Skeletal muscle tissue (tissue), 4 donors: Measurements from ENCODE around the gene KRTAP5-3. TPM values are rescaled to one million over a fixed set of nuclear protein-coding genes. Genes with fewer than 3 reads are reported as not detected.
"Not testable (repeated sequence)": the region's sequence is repeated elsewhere in the genome, so short reads cannot be mapped to it uniquely, and the experiment has no call there.

Experiments
- H3K27ac ChIP-seq: one replicate; pipeline ENCODE4 v1.7.0; 2013; ENCODE audit warnings: mild to moderate bottlenecking, low read depth, low read length, inconsistent platforms
- H3K27me3 ChIP-seq, 3 donors: one replicate each; pipeline ENCODE4 v1.7.0; 2013; ENCODE audit warnings: low read length in 3 of 3; ENCODE audit not compliant: control insufficient read depth in 3 of 3, insufficient read depth in 3 of 3
- H3K36me3 ChIP-seq, 3 donors: one replicate each; pipeline ENCODE4 v1.7.0; 2013; ENCODE audit warnings: low read length in 3 of 3; ENCODE audit not compliant: control insufficient read depth in 3 of 3, insufficient read depth in 3 of 3
- H3K4me1 ChIP-seq, 3 donors: one replicate each; pipeline ENCODE4 v1.7.0; 2013; ENCODE audit warnings: low read length in 3 of 3, mild to moderate bottlenecking in 3 of 3; ENCODE audit not compliant: control insufficient read depth in 3 of 3, insufficient read depth in 3 of 3
- H3K4me3 ChIP-seq, 3 donors: one replicate each; pipeline ENCODE4 v1.7.0; 2013; ENCODE audit warnings: low read length in 3 of 3
- H3K9ac ChIP-seq, 3 donors: one replicate each; pipeline ENCODE4 v1.7.0; 2013; ENCODE audit warnings: low read length in 3 of 3, mild to moderate bottlenecking in 3 of 3, moderate library complexity in 2 of 3, low read depth in 1 of 3
- H3K9me3 ChIP-seq, 3 donors: one replicate each; pipeline ENCODE4 v1.7.0; 2013; ENCODE audit warnings: low read length in 3 of 3; ENCODE audit not compliant: control insufficient read depth in 3 of 3
- total RNA-seq: library from RNA; depleted of rRNA; stranded (reverse); fragments of >200 nt; gene quantifications from one replicate; pipeline ENCODE4 v1.2.3, GENCODE V29; 2014
- donor health status: Osteomylitis.

Gene KRTAP5-3
- total RNA-seq, 1 donor from 2014 or later: not detected

DNA sequence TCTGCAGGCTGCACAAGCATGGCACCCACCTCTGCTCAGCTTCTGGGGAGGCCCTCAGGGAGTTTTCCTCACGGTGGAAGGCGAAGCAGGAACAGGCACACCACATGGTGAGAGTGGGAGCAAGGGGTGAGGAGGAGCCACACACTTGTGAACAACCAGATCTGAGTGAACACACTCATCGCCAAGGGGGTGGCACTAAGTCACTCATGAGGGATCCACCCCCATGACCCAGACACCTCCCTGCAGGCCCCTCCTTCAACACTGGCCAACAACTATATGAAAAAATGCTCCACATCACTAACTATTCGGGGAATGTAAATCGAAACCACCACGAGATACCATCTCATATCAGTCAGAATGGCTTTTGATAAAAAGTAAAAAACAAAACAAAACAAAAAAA is 9.4 kb downstream of the KRTAP5-3 start:
- Histone ChIP-seq H3K9me3 (no peaks in the 10 kb centered on the region), H3K4me1 (peaks cover 0 to 5% (median 0%) of the 10 kb centered on the region in 3 donors), H3K36me3 (no peaks in the 10 kb centered on the region), H3K9ac (no peak overlapping the region), H3K27me3 (peaks cover 8 to 19% (median 10%) of the 10 kb centered on the region in 3 donors), H3K27ac (no peak overlapping the region), H3K4me3 (no peak overlapping the region)

DNA sequence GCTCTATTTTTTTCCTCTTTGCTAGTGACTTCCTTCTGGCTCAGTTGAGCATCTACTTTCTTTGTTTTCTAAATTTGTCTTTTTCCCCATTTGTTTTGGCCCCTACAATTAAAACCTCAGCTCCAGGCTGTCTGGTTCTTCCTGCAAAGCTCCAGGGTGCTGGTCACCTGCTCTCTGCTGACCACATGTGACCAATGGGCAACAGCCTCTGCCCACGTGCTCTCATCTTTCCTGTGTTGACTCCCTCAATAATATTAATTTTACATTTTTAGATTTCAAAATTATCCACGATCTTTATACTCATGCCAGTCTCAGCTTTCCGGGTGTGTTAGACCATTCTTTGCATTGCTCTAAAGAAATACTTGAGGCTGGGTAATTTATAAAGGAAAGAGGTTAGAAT is 9.9 kb downstream of the KRTAP5-3 start:
- H3K27me3 ChIP-seq: peaks cover 10 to 19% (median 12%) of the 10 kb centered on the region in 3 donors

DNA sequence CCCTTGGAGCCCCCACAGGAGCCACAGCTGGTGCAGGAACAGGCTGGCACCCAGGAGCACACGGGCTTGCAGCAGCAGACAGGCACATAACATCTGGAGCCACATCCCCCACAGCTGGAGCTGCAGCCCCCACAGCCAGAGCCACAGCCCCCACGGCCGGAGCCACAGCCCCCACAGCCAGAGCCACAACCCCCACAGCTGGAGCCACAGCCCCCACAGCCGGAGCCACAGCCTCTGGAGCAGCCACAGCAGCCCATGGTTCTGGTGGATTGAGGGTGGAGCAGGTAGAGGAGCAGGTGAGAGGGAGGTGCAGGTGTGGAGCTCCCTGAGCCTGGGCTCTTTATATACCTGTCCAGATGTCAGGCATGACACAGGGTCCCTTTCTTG is 10.3 kb downstream of the KRTAP5-3 start, which contains the start of gene KRTAP5-2:
Gene KRTAP5-2, minus strand, starts transcription at position 301 of the 387 bp plus-strand sequence. Its CDS starts 44 bp downstream, at position 257.
- H3K27me3 ChIP-seq: peaks cover 10 to 15% (median 10%) of the 10 kb centered on the region in 3 donors
- peaks cover 0 to 5% (median 0%) of the 10 kb centered on the region in 3 donors for H3K4me1 ChIP-seq
- no peaks in the 10 kb centered on the region for H3K36me3 ChIP-seq
- H3K27ac ChIP-seq: no peak within 1 kb of the TSS
- no peak within 1 kb of the TSS for H3K4me3 ChIP-seq
- H3K9me3 ChIP-seq: no peaks in the 10 kb centered on the region
- H3K9ac ChIP-seq: no peak within 1 kb of the TSS

More for the DNA sequence above, 9.9 kb downstream of the KRTAP5-3 start:
- not testable (repeated sequence) for H3K4me1 ChIP-seq, H3K27ac ChIP-seq, H3K9ac ChIP-seq, H3K9me3 ChIP-seq, H3K36me3 ChIP-seq, H3K4me3 ChIP-seq

- Histone ChIP-seq H3K4me3 (no peak overlapping the region), H3K36me3 (no peaks in the 10 kb centered on the region), H3K27me3 (peaks cover 9 to 14% (median 10%) of the 10 kb centered on the region in 3 donors)
Observed at GRCh38 chr11:1597331-1597993, 10.8 kb downstream of the KRTAP5-3 start.

DNA sequence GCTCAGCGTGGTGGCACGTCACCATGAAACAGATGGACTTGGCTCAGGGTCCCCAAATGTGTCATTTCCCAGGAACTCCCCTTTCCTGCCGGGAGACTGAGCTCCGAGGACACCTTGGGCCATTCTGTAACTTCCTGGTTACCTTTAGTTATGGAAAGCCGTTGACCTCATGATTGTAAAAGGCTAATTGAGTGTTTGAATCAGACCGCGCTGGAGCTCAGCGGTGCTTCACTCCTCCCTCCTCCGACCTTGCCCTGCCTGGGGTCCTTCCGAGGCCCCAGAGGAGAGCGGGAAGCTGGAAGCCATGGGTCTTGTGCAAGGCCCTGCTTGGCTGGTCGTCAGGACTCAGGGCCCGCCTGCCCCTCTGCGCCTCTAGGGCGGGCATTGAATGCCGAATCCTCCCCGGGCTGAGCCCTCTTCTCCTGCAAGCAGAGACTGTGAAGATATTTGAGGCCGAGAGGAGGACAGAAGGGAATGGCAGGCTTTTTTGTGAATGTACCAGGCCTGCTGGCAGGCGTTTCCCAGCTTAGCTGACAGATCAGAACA is 11.6 kb downstream of the KRTAP5-3 start:
- not testable (repeated sequence) for H3K4me1 ChIP-seq, H3K36me3 ChIP-seq, H3K9me3 ChIP-seq, H3K9ac ChIP-seq, H3K27ac ChIP-seq, H3K4me3 ChIP-seq
- peaks cover 4 to 14% (median 10%) of the 10 kb centered on the region in 3 donors for H3K27me3 ChIP-seq

More at GRCh38 chr11:1597331-1597993, 10.8 kb downstream of the KRTAP5-3 start:
- Histone ChIP-seq H3K9me3 (no peaks in the 10 kb centered on the region), H3K27ac (no peak overlapping the region), H3K4me1 (peaks cover 0 to 5% (median 0%) of the 10 kb centered on the region in 3 donors), H3K9ac (no peak overlapping the region)

DNA sequence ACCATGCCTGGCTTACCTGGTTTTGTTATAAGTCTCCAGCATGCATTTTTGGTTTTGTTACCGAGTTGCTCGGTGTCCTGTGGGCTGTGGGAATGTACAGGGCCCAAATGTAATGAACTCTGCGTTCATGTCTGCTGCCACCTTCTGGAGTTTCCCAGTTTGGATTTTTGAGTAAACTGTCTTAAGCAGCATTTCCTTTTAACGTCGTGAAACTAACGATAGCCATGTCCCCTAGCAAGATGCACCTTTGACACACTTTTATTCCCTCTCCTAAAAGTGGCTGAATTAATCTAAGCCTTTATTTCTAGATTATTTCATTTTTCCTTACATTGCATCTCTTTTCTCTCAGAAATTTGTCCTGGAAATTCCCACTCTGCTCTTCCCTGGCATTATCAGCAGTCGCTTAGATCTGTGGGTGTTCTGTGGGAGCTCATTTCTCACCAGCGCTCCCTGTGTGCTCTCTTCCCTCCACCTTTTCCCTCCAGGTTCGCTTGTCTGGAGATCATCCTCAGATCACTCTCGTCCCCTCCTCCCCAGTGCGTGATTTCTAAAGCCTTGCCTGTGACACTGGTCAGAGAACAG is 12.2 kb downstream of the KRTAP5-3 start:
- H3K36me3 ChIP-seq, H3K9ac ChIP-seq, H3K4me1 ChIP-seq, H3K9me3 ChIP-seq, H3K27ac ChIP-seq, H3K4me3 ChIP-seq: not testable (repeated sequence)
- peaks cover 4 to 14% (median 10%) of the 10 kb centered on the region in 3 donors for H3K27me3 ChIP-seq

- H3K4me1 ChIP-seq: peaks cover 5 to 16% (median 16%) of the 10 kb centered on the region in 3 donors
- no peak overlapping the region for H3K4me3 ChIP-seq
- no peaks in the 10 kb centered on the region for H3K36me3 ChIP-seq
- no peak overlapping the region for H3K27ac ChIP-seq
- no peaks in the 10 kb centered on the region for H3K9me3 ChIP-seq
- no peak overlapping the region for H3K9ac ChIP-seq
- peaks cover 4 to 13% (median 9%) of the 10 kb centered on the region in 3 donors for H3K27me3 ChIP-seq
Observed at GRCh38 chr11:1592628-1593027, 15.6 kb downstream of the KRTAP5-3 start.

DNA sequence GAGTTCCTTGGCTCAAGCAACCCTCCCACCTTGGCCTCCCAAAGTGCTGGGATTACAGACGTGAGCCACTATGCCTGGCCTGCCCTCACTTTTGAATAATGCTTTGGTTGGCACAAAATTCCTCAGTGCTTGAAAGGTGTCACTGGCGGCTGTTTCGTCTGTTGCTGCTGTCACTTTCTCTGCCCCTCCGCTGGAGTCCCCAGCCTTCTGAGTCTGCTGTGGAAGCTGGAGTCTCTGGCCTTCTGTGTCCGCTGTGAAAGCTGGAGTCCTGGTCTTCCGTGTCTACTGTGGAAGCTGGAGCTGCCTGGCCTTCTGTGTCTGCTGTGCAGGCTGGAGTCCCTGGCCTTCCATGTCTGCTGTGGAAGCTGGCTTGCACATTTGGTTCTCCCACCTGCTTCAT is 18.3 kb downstream of the KRTAP5-3 start:
- Histone ChIP-seq H3K4me3 (no peak overlapping the region), H3K9ac (no peak overlapping the region), H3K27me3 (peaks cover 0 to 5% (median 4%) of the 10 kb centered on the region in 3 donors), H3K9me3 (no peaks in the 10 kb centered on the region), H3K27ac (no peak overlapping the region), H3K36me3 (no peaks in the 10 kb centered on the region), H3K4me1 (peaks cover 0 to 22% (median 21%) of the 10 kb centered on the region in 3 donors)

GRCh38 chr11:1589191-1589963 is 18.9 kb downstream of the KRTAP5-3 start:
- H3K27me3 ChIP-seq, H3K36me3 ChIP-seq, H3K27ac ChIP-seq, H3K9me3 ChIP-seq, H3K9ac ChIP-seq, H3K4me3 ChIP-seq: not testable (repeated sequence)
- H3K4me1 ChIP-seq: peaks cover 0 to 22% (median 21%) of the 10 kb centered on the region in 3 donors
